Activated T-cell treated with anti-CD3 and anti-CD28 coated beads, Interleukin-2, amount 50 U/mL, for 48 hours (primary cell): ENCODE results near the gene CDC20.
A peak's percentile ranks its signal among the peaks of the same experiment; 100 is the strongest.

Source experiments
- DNase-seq, 2 experiments: peaks; one replicate each; pipeline ENCODE4 v3.0.0-alpha.2; 2020

CDC20 gene

DNA sequence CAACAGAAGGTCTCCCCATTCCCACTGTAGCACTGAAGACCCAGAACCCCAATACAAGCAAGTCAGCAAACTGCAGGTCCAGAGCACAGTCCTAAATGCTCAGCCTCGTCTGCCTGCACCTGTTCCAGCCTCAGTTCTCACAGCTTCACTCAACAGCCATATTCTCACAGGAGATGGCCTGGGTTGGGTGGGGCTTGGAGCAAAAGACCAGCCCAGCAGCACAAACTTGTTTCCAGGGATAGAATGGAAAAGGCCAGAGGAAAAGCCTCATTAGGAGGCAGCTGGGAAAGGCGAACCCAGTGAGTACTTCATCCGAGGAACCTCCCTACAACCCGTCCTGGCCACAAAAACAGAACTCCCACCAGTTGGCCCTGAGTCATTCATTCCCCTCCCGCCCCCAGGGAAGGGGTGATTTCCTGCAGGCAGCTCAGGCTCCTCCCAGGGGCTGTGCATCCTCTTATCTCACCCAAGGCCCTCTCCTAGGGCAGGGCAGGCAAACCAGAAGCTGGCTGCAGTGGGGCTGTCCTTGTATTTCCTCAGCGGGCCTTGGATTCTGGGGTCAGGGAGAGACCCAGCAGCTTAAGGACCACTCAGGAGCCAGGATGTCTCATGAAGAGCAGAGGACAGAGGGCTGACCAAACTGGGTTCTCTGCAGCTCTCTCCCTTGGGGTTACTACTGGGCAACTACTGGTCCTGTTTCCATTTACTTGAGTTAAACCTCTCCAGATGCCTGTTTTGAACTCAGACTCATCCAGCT lies 28.6 kb upstream of the CDC20 start:
- DNase-seq = peak; percentile 81 to 84

DNA sequence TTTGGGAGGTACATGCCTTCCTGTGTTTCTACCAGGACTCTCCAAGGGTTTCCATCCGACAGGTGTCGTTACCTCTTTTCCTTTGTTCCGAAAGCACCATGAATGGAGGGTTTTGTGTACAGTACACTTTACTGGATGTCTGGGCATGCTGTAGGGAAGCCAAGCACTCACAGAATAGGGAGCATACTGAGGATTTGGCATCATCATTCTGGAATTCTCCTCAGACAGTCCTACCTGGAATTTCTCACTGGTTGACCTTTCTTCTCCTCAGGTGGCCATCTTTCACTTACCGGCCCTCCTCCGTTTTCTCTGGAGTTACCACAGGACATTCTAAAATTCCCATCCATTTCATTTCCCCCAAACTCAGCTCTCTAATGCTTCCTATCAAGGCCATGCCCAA lies 27.1 kb upstream of the CDC20 start:
- no peak for DNase-seq

DNA sequence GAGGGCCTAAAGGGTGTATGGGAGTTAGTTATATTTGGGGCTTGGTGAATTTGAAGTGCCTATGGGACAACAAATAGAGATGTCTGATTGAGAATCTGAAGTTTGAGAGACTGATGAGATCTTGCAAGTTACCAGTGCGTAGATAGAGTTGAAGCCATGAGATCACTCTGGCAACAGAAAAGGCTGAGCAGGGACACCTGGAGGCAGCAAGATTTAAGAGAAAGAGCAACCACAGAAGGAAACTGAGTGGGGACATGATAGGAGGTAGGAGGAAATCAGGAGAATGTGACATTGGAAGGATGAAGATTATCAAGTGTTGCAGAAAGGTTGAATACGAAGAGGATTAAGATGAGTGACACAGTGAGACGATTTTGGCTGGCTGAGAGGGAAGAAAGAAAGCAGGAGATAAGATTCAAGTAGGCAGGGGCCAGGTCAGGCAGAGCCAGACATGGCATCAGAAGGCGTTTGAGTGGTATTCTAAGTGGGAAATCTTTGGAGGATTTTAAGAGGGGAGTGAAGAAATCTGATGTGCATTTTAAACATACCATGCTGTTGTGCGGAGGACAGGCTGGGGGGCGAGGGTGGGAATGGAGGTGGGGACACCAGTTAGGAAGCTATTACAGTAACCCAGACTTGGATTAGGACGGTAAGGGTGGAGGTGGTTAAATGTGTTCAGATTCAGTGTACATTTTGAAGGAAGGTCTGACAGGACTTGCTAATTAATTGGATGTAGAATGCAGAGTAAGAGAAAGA lies 24.2 kb upstream of the CDC20 start:
- DNase-seq = no peak

DNA sequence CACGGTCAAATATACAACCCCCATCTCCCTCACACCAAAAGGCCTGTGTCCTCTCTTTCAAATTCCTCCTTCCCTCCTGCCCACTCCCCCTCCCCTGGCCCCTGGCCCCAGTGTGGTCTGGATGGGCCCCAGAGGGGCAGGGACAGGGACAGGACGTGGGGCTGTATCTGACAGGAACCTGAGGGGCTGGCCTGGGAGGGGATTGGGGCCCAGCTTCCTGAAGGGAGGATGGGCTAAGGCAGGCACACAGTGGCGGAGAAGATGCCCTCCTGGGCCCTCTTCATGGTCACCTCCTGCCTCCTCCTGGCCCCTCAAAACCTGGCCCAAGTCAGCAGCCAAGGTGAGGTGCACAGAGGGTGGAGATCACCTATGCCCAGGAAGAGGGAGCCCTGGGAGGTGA lies 21.2 kb upstream of the CDC20 start, which contains the start of gene MPL:
Gene MPL (plus strand): TSS at position 231 of the 400 bp plus-strand sequence. CDS start 31 bp downstream, at position 262.
- no peak for DNase-seq

DNA sequence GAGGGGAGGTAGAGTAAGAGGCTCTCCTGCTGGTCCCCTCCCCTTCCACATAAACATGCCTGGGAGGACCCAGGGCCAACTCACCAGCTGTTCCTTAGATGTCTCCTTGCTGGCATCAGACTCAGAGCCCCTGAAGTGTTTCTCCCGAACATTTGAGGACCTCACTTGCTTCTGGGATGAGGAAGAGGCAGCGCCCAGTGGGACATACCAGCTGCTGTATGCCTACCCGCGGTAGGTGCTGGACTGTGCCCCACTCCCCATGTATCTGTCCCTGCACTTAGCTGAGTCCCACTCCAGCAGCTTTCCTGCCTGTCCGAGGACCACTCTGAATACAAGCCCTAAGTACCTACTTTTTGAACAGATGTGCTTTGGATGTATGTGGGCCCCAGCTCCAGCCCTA lies 20.8 kb upstream of the CDC20 start:
- no peak for DNase-seq

DNA sequence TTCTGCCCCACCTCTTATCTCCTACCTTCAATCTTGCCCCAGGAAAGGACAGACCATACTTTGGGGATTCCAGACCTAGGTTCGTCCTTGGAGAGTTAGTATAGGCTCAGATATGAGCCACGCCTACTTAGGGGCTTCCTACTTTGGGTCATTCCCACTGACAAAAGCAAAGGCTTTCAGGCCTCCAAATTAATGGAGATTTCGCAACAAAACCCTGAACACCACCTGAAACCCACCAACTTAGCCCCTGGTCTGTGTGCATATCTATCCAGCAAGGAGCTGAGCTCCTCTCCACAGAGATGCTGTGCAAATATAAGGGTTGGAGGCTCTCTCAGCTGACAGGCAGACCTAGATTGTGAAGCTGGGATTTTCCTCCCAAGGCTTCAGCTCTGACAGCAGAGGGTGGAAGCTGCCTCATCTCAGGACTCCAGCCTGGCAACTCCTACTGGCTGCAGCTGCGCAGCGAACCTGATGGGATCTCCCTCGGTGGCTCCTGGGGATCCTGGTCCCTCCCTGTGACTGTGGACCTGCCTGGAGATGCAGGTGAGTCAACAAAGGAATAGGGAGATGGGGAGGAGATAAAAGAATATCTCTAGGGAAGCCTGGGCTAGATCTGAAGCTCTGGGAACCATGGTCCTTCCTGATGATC lies 19.1 kb upstream of the CDC20 start:
- no peak for DNase-seq

DNA sequence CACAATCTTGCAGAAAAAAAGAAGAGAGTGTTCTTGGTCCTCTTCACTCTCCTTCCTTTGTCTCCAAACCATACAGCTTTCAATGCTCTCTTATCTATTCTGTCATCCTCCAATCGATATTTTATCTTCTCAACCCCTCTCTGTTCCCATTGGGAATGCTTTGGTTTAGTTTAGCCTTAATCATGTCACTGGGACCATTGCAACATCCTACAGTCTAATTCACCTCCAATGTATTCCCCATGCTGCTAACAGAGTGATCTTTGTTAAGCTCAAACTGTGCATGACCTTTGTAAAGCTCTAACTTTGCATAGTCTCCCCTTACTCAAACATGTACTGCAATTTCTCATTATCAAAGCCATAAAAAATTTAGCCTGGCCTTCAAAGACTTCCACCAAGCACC lies 18.2 kb upstream of the CDC20 start:
- DNase-seq = no peak

DNA sequence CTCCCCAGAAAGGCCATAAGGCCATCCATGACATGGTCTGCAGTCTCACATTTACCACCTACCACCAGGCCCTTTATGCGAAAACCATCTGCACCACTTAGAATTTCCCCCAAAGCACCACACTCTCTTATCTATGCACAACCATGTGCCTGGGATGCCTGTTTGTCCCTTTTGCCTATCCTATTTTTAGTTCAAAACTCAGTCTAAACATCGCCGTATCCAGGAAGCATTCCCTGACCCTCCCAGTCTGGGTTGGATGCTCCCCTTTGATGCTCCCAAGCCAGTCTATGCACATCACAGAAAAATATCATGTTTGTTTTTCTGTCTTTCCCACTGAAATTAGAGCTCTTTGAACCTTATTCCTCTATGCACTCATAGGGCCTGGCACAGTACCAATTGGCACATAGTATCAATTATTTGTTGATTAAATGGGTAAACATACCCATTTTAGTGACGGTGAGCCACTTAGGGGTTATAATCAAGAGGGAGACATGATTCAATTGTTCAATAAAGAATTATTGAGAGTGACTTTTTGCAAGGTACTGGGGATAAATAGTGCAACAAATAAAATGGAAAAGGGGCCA lies 14.4 kb upstream of the CDC20 start:
- DNase-seq = no peak

DNA sequence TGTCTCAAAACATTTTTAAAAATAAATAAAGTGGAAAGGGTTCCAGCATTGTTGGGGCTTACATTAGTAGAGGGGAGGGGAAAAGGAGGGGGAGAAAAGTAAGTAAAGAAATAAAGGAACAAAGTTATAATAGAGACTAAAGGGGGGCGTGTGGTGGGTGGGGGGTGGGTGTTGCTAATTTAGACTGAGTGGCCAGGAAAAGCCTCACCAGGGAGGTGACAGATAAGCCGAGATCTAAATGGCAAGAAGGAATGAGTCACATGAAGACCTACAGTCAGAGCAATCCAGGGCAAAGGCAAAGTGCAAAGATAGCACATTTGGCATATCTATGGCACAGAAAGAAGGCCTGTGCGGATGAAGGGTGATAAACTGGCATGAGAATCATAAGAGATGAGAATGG lies 13.7 kb upstream of the CDC20 start:
- DNase-seq = no peak

DNA sequence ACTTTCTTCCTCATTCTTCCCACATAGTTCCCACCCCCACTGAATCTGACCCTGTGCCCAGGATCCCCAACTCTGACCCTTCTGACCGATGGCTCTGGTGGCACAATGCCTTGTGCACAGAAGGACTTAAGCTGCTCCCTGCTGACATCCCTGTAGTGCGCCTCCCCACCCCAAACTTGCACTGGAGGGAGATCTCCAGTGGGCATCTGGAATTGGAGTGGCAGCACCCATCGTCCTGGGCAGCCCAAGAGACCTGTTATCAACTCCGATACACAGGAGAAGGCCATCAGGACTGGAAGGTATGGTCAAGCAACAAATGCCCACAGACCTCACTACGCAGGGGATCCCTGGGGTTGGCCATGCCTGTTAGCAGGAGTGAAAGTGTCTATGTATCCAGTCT lies 12.1 kb upstream of the CDC20 start:
- no peak for DNase-seq

DNA sequence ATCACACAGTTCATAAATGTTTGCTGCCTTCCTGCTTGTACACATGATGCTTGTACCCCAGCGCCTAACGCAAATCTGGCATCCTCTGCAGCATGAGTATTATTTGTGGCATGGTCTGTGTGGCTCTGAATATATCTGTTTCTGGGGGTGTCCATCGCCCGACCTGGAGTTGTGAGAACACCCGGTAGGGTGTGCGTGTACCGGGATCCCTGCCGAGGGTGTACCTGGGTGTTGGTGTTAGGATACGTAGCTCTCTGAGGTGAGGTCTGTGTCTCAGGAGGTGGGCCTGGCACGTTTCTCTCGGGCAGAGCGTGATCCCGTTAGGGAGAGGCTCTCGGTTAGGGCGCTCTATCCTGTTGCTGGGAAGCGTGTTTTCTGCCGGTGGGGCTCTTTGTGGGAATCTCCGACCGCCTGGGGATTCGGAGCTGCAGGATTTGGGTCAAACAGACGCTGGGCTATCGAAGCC lies 10.4 kb upstream of the CDC20 start:
- DNase-seq = no peak

DNA sequence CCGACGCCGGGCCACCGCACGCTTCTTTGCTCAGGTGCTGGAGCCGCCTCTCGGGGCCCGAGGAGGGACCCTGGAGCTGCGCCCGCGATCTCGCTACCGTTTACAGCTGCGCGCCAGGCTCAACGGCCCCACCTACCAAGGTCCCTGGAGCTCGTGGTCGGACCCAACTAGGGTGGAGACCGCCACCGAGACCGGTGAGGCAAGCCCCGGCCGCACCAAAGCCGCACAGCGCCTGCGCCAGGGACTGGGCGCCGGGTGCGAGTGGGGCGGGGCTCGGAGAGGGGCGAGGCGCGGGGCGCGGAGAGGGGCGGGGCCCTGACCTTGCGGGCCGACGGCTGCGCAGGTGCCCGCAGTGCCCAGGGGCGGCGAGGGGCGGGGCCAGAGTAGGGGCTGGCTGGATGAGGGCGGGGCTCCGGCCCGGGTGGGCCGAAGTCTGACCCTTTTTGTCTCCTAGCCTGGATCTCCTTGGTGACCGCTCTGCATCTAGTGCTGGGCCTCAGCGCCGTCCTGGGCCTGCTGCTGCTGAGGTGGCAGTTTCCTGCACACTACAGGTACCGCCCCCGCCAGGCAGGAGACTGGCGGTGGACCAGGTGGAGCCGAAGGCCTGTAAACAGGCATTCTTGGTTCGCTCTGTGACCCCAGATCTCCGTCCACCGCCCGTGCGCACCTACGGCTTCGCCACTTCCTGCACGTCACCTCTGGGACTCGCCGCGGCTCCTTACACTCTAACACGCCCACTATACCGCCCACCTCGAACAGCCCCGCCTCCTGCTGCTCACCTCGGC lies 9.8 kb upstream of the CDC20 start:
- peak; percentile 60 to 71 for DNase-seq

DNA sequence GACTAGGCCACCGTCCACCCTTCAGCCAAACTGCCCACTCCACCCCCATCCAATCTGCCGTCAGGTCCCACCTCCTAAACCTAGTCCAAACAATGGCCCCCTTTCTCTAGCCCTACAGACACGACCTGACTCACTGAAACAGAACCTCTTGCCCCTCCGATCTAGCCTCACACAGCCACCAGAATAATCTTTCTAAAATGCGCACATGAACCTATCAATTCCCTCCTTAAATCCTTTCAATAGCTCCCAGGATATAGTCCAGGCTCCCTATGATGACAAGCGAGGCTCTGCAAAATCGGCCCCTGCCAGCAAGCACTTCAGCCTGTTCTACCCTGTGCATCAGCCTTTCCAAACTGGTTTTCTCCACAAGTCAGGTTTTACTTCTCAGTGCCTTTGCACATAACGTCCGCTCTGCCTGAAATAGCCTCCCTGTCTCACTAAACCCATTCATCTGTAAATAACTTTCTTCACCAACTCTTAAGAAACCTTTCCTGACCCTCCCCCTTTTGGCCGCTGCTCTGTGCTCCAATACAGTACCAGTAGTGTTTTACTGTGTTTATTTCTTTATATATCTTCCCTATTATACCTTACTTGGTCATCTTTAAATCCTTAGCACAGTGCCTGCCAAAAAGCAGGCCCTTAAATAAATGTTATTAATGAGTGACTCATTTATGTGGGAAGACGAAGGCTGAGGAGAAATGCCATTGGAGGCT lies 9.0 kb upstream of the CDC20 start:
- no peak for DNase-seq

DNA sequence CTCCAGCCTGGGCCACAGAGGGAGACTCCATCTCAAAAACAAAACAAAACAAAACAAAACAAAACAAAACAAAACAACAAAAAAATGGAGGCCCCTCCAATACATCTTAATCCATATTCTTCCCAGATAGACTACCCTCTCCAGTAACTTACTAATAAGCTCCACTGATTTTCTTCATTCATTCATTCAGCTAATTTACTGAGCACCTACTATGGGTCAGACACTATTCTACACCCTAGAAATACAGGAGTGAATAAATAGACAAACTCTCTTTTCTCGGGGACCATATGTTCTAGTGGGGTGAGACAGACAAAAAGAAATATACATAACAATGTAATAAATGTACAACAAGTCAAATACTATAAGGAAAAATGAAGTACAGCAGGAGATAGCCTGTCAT lies 7.8 kb upstream of the CDC20 start:
- DNase-seq = no peak

DNA sequence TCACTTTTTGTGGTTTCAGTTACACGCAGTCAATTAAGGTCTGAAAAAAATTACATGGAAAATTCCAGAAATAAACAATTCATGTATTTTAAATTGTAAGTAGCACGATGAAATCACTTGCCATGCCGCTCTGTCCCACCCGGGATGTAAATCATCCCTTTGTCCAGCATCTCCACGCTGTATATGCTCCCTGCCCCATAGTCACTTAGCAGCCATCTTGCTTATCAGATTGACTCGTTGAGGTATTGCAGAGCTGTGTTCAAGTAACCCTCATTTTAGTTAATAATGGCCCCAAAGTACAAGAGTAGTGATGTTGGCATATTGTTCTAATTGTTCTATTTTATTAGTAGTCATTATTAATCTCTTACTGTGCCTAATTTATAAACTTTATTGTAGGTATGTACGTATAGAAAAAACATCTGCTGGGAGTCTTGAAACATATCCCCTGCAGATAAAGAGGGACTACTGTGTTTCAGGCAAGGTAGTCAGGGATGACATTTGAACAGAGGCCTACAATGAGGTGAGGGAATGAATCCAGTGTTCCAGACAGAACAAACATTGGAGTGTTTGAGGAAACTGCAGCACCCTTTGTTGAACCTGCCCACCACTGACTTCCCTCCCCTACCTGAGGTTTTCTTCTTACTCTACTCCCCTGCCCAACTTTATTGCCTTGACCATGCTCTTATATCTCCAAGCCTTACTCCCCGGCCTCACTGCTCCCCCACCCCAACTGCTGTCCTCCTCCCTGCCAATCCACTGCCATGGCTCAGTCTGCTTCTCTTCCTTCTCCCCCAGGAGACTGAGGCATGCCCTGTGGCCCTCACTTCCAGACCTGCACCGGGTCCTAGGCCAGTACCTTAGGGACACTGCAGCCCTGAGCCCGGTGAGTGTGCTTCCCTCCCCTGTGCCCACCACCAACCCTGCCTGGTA lies 7.1 kb upstream of the CDC20 start:
- no peak for DNase-seq

DNA sequence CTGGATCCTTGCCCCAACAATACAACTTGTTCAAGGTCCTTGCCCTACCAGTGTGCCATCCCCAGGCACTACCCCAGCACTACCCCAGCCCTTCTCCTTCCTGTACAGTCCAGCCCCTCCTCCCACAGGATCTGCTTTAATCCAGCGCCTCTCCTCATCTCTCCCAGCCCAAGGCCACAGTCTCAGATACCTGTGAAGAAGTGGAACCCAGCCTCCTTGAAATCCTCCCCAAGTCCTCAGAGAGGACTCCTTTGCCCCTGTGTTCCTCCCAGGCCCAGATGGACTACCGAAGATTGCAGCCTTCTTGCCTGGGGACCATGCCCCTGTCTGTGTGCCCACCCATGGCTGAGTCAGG lies 6.5 kb upstream of the CDC20 start:
- DNase-seq = no peak

DNA sequence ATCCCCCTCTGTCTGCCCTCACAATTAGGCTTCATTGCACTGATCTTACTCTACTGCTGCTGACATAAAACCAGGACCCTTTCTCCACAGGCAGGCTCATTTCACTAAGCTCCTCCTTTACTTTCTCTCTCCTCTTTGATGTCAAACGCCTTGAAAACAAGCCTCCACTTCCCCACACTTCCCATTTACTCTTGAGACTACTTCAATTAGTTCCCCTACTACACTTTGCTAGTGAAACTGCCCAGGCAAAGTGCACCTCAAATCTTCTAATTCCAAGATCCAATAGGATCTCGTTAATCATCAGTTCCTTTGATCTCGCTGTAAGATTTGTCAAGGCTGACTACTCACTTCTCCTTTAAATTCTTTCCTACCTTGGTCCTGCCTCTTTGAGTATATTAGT lies 5.9 kb upstream of the CDC20 start:
- DNase-seq = no peak

DNA sequence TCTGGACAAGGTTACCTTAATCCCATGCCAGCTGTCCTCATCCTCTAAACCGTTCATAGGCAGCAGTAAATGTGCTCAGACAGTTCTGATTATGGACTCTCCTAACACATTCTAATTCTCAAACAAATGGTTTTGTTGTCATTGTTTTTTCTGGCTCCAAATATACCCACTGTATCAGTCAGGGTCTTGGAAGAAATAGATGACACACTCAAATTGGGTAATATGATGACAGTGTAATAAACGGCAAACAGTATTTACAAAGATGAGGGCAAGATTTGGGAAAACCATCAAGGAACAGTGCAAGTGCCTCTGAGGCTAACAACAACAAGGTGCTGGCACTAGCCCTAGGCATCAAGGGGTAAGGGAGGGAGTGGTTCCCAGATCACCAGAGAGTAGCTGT lies 4.3 kb upstream of the CDC20 start:
- no peak for DNase-seq

DNA sequence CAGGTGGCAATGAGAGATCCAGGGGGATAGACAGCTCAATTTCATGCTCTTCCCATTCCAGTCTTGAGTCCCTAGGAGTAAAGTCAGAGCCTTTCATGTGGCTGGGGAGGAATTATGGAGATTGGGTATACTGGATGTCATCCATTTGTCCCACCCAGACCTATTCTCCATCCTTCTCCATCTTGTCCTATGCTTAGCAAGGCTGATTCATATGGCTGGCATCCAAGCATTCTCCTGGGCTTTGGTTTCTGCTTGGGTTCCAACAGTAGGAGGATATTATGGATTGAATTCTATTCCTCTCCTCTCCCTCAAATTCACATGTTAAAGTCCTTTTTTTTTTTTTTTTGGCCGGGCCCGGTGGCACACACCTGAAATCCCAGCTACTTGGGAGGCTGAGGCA lies 3.8 kb upstream of the CDC20 start:
- DNase-seq = no peak

DNA sequence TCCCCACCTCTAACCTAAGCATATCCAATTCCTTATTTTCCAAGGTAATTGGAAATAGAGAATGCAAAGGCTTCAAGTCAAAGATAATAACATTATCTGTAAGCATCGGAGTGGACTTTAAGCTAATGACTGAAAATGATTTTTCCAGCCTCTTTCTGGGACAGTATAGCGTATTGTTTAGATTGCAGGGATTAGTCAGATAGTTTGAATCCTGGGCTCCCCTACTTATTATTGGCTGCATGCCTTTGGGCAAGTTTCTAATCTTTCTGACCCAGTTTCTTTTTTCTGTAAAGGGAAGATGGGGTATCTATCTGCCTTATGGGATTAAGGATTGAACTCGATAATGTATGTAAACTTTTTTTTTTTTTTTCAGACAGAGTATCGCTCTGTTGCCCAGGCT lies 1.5 kb upstream of the CDC20 start:
- DNase-seq = no peak
